CD4-positive, alpha-beta T cell treated with Interleukin-6 for 4 hours (primary cell): ENCODE results near the gene MED20.

Experiments used
- DNase-seq: peaks from one replicate; pipeline ENCODE4 v3.0.0-alpha.2; 2020; ENCODE audit warnings: mixed read lengths

The MED20 gene

DNA sequence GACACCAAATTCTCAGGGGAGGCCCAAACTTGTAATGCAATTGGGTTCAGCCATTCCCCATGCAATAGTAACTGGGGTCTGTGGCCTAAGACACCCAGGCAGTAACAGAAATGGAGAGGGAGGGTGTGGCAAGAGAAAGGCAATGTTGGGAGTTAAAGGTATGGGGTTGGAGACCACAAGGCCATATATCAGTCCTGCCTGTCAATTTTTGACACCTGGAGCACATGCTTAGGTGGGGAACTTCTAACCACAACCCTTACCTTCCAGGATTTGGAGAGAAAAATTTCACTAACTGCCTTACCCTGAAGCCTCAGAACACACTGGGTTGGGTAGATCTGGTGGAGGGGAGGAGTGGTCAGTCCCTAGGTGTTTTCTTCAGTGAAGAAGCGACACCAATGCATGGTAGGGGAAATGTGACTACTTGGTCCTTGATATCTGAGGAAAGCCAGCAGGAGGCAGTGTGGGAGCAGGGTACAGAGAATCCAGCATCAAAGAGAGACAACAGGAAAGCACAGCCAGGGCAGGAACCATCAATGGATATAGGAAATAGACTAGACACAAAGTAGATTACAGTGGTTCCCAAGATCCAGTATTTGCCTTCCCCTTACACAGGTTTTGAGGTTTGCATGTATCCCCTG, 18.9 kb downstream of the MED20 start:
- DNase-seq, result peak; percentile 75

DNA sequence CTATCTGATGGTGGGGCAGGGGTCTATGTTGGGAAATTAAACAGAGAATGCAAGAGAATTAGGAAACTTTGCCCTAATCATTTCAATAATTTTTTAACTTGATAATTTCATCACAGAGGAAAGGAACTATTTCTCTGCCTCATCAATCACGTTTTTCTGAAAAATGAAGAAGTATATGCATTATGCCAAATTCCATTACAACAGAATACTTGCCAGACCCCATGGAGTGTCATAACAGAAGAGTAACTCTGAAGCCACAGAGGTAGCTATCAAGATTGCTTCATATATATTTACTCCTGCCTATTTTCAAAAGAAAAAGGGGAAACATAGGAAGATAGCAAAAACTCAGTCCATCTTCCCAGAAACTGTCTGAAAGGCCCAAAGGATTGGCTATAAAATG, 20.1 kb downstream of the MED20 start:
- no peak for DNase-seq

DNA sequence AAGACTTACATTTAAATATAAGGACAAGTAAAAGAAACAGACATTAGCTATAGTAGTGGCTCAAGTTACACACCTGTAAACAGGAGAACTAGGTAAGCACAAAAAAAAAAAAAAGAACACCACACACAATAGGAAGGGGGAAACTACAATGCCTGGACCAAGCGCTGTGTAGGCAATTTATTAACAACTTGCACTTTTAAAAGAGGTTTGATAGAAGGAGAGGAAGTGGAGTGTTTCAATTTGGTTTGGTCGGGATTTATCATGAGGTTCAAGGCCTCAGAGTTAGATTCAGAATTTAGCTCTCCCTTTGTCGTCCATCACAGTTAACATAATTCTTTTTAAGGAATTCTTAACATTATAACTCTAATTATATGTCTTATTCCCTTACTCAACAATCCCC, 24.7 kb downstream of the MED20 start:
- no peak for DNase-seq

DNA sequence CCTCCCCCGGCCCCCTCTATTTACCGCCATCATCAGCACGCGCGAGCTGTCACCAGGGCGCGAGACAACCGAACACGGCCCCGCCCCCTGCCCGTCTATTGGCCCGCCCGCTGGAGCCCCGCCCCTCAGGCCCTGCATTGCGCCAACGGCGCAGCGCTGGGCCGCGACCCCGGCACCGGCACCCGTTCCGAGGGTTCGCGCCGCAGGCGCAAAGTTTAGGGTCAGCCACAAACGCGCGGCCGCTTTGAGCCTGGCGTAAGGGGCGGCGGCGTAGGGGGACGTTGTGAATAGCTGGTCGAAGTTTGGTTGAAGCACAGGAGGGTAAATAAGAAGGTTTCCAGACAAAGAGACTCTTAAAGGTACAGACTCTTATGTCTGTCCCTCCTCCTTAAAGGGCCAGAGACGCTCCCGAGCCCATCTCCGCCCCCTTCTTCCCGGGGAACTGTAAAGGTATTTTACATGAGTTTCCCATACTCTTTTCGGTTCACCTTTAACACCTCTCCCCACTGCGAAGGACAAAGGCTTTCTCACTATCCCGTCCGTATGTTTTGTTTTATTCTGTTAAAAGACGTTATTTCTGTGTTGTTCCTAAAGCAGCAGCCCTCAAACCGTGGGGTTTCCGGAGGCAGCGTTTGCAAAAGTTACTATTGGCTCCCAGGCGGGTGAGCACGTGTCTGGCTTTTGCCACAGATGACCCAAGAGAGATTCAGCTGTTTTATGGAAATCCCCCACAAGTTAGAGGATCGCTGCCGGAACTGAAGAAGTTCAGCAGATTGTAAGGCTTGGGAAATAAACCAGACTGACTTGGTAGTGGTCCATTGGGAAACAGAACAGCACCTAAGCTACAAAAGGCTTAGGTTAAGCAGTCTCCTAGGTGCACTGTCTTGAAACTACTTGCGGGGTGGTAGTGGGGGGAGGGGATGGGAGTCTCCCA, 25.4 kb downstream of the MED20 start, which contains the start of gene USP49:
TSS of gene USP49 (minus strand) at position 76 of the 934 bp plus-strand sequence. CDS start 88,392 bp downstream, outside the sequence.
- peak; percentile 95 for DNase-seq

DNA sequence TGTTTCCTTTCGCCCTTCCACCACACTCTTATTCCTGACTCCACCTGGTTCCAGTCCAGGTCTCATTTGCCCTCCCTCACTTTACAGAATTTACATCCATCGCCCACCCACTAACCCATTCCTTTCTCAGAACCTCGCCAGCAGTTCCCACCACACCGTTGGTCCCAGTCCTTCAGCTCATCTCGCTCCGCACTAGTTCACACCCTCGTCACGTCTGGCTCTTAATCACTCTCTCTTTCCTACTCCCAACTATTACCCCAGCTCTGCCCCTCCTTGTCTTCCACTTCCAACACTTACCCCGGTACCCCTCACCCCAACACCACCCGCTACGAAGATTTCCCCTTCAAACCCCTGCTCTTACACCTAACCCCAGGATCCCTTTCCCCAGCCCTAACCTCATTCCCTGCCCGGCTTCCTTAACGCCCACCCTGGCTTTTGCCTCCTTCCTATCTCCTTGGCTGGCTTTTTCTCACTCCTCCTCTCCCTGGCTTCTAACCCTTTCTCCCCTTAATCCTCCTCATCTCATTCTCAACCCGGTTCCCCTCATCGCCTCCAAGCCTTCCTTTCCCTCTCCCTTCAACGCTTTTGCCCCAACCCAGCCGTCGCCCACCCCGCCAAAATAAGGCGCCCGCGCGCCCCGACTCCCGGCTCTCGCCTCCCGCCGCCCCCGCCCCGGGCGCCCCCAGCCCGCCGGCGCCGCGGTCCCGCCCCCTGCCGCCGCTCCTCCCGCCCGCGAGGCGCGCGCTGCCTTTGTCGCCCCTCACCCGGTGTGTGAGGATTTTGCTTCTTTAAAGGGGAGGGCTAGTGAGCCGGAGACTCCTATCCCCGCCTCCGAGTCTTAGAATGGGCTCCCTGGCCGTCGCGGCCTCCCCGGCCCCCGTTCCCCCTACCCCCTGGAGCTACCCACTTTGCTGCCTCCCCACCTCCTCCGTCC, 26.3 kb downstream of the MED20 start:
- peak; percentile 4 for DNase-seq

DNA sequence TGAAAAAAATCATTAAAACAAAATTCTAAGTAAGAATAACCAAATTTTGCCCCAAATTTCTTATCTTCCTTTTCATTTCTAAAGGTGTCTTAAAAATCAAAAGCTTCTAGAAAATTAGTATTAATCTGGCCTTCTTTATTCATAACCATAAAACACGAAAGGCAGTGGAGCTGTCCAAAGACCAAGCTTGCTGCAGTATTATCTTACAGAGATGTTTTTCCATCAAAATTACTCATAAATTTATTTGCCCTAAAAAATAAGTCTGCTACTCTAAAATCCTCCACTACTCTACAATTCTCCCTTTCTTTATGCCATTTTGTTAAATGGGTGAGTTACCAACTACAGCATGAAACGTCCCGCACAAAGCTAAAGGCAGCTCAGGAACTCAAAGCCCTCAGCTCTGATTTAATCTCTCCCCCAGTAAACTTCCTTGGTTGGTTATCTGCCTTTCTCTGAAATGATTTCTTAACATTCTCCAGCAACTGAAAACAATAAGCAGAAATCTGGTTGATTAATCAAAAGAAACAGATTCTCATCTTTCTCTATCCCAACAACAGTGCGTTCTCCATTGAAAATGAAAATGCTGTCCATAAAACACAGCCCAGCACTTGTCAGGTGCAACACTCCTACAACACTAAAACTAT, 27.9 kb downstream of the MED20 start:
- DNase-seq, result no peak

DNA sequence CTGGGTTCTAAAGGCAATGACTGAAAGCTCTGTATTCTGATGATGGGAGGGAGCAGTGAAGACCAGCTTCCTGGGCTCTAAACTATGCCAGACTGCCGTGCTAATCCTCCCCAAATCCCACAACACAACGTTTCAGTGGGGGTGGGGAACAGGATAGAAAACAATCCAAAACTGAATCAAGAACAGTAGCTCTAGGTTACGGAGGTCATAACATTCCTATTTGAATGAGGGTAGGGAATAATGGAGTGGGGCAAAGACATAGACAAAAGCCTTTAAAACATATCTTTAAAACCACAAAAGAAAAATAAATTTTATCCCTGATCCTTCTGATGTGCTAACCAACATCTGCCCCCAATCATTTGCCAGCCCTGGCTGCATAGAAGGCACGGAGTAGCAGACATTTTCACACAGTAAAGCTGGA, 33.6 kb downstream of the MED20 start:
- DNase-seq, result no peak

DNA sequence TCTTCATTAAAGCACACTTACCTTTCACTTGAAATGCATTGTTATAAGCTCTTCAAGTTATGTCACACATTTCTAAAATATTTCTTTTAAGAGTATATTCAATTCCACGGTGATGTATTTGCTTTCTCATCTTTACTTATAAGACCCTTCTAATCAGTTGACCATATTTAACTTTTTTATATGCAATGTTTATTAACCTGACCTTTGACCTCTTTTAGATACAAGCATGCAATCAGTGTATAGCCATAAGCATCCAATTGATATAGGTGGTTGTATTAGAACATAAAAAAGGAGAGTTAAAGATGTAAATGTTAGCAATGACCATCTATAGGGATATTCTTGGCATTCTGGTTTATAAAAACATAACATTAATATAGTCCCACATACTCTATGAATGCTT, 35.0 kb downstream of the MED20 start:
- DNase-seq, result no peak

DNA sequence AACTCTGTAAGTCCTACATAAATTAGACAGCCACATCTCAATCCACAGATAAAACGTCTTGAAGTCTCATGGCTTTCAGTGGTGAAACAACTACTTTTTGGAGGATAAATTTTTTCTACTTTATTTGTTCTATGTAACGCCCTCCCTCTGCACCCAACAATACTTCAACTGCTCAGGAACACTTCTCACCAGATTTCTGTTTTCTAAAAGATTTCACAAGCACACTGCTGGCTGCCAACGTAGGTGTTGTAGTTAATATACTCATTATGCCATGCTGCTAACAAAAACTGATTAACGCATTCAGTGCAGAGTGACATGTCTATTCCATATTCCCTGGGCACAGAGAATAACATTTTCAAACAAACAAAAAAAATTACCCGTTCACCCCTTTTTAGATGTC, 36.0 kb downstream of the MED20 start:
- no peak for DNase-seq

DNA sequence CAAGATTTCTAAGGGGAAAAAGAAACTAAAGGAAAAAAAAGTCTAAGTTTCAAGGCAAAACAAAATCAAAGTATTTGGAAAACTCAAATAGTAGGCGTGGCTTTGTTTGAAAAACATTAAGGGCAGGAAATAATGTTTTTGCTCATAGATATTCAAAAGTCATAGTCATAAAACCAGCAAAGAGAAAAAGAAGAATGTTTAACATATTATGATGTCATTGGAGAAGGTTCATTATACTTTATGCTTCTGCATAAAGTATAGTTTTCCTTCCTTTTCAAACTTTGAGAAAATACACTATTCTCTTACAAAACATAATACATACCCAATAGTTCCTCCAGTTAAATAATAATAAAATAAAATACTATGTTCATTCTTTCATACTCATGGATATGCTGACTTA, 39.4 kb downstream of the MED20 start:
- no peak for DNase-seq

DNA sequence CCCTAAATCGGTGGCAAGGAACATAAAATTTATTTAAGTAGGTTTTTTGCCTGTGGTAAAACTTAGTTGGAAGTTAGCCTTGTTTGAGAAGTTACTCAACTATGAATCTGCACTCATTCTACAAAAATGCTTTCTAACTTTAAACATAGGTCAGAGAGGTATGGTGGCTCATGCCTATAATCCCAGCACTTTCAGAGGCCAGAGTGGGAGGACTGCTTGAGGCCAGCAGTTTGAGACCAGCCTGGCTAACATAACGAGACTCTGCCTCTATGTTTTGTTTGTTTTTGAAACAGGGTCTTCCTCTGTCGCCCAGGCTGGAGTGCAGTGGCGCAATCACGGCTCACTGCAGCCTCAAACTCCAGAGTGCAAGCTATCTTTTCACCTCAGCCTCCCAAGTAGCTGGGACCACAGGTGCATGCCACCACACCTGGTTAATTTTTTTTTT, 42.0 kb downstream of the MED20 start:
- no peak for DNase-seq

DNA sequence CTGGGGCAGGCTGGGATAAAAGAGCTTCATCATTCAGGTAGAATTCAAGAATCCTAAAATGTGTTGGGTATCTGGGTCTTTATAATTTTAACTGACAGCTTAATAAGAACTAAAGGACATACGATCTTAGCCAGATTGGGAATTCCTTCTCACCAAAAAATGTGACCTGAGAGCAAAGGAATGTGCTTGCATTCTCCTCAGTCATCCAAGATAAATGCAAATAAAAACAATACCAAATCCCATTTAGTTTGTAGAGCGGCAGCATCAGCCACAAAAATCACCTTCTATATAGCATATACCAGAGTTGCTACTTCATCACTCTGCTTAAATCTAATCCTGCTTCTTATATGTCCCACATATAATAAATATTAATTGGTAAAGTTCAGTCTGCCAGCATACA, 42.7 kb downstream of the MED20 start:
- DNase-seq, result no peak

DNA sequence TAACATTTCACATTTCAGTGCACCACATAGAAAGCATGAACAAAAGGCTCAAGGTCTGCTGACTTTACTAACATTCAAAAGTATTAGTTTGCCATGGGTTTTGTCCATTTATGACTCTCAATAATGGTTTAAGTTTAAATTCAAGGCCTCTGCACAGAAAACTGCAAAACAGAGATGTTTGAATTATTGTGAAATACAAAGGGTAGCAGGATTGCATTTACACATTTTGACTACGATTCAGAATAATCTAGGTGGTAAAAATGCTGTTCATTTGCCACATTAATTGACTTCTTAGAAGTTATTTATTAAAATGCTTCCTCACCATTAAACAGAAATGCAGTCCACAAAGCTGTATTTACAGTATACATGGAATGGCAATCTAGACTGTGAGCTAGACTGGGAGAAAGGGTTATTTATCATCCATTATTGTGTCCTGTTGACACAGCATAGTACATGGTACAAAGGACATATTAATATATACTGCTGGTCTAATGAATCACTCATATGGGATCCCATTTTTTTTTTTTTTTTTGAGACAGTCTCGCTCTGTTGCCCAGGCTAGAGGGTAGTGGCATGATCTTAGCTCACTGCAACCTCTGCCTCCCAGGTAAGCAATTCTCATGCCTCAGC, 43.8 kb downstream of the MED20 start:
- no peak for DNase-seq

DNA sequence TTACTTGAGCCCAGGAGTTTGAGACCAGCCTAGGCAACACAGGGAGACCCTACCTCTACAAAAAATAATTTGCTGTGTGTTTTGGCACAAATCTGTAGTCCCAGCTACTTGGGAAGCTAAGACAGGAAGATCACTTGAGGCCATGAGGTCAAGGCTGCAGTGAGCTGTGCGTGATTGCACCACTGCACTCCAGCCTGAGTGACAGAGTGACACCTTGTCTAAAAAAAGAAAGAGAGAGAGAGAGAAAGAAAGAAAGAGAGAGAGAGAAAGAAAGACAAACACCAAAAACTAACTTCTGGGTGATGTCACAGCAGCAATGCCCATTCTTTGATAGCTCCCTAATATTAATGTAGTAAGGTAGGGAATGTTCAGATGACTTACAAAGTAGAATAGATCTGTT, 46.2 kb downstream of the MED20 start:
- no peak for DNase-seq

DNA sequence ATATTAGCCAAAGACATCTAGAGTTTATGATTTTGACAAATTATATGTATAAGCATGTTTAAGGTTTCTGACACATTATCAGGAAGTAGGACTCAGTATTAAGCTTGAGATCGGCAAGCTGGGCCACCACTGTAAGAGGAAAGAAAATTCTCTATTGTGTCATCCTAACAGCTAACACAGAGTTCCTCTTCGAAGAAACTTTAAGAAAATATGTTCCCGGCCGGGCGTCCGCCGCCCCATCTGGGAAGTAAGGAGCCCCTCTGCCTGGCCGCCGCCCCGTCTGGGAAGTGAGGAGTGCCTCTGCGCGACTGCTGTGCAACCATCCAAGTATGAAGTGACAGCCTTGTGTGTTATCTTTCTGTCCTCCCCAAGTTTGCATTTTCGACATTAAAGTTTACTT, 48.8 kb downstream of the MED20 start:
- DNase-seq, result no peak

DNA sequence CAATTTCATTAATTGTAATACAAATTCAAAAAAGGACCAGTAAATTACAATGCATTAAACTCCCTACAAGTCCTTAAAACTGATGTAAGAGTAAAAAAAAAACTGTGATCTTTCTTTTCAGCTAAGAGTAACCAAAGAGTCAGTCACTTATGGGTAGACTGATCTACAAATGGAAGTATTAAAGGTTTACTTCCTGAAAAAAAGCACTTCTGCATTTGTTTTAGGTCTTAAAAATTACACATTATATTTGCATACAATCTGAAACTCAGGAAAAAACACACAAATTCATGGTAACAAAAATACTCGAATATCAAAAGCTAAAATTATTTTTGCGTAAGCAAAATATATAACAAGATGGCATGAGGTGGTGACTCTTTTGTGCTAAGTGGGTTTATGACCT, 49.2 kb downstream of the MED20 start:
- no peak for DNase-seq

DNA sequence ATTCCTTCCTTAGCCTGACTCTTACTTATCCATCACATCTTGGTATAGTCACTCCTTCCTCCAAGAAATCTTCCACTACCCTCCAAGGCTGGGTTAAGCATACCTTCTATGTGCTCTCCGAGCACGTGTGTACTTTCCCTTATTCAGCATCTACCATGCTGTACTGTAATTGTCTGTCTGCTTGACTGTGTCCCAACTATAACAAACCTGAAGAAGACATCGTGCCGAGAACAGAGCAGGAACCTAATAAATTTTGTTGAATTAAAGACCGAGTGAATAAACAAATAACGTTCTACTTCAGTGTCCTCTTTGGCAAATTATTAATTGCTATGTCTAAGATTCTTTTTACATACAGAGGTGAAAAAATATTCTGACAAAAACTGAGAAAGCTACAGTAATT, 61.6 kb downstream of the MED20 start:
- no peak for DNase-seq

DNA sequence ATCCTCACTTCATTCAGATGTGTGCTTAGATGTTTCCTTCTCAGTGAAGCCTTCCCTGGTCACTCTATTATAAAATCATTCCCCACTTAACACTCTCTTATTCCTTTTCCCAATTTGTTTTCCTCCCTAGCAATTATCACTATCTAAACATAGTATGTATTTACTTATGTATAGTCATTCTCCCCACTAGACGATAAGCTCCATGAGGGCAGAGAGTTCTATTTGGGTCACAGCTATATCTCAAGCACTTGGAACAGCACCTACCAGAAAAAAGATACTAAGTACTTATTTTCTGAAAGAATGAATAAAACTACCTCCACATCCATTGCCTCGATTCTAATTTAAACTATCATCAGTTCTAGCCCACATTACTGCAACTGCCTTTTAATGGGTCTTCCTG, 62.2 kb downstream of the MED20 start:
- DNase-seq, result no peak
